Endodermal cell (in vitro differentiated cells): ENCODE results near the gene SDK1. TPM values are rescaled to one million over a fixed set of nuclear protein-coding genes. Genes with fewer than 3 reads are reported as not detected.

Source experiments
- DNase-seq: peaks from one replicate; pipeline ENCODE4 v3.0.0-alpha.2; 2017
- H3K27ac ChIP-seq: 2 replicates; pipeline ENCODE4 v1.5.1; 2013; ENCODE audit warnings: mild to moderate bottlenecking, low read depth, low read length, moderate library complexity
- H3K27me3 ChIP-seq: 2 replicates; pipeline ENCODE4 v1.6.1; 2013; ENCODE audit warnings: mild to moderate bottlenecking, low read length, moderate library complexity; ENCODE audit not compliant: insufficient read depth, control insufficient read depth, poor library complexity, severe bottlenecking
- H3K36me3 ChIP-seq: 2 replicates; pipeline ENCODE4 v1.7.0; 2013; ENCODE audit warnings: mild to moderate bottlenecking, low read length, moderate library complexity; ENCODE audit not compliant: control insufficient read depth, insufficient read depth
- H3K4me1 ChIP-seq: one replicate; pipeline ENCODE4 v1.7.0; 2013; ENCODE audit warnings: low read length; ENCODE audit not compliant: control insufficient read depth, insufficient read depth
- H3K4me3 ChIP-seq: 2 replicates; pipeline ENCODE4 v1.5.1; 2013; ENCODE audit warnings: mild to moderate bottlenecking, low read length, moderate library complexity
- H3K9ac ChIP-seq: 2 replicates; pipeline ENCODE4 v1.6.1; 2013; ENCODE audit warnings: mild to moderate bottlenecking, low read length, moderate library complexity; ENCODE audit not compliant: poor library complexity, severe bottlenecking; ENCODE audit errors: extremely low read depth
- H3K9me3 ChIP-seq: 2 replicates; pipeline ENCODE4 v1.6.1; 2013; ENCODE audit warnings: mild to moderate bottlenecking, low read length, moderate library complexity; ENCODE audit not compliant: control insufficient read depth
- H3K27ac Mint-ChIP-seq: 2 replicates; pipeline ENCODE4 v1.8.0; 2020; ENCODE audit warnings: mixed read lengths
- H3K27me3 Mint-ChIP-seq: 2 replicates; pipeline ENCODE4 v1.8.0; 2021; ENCODE audit warnings: mild to moderate bottlenecking, mixed read lengths; ENCODE audit not compliant: insufficient read depth
- H3K36me3 Mint-ChIP-seq: 2 replicates; pipeline ENCODE4 v1.8.0; 2020; ENCODE audit warnings: low read depth, mixed read lengths
- H3K4me1 Mint-ChIP-seq: 2 replicates; pipeline ENCODE4 v1.8.0; 2020; ENCODE audit warnings: mixed read lengths
- H3K4me3 Mint-ChIP-seq: 2 replicates; pipeline ENCODE4 v1.8.0; 2020; ENCODE audit warnings: mild to moderate bottlenecking, moderate library complexity, mixed read lengths
- H3K9me3 Mint-ChIP-seq: 2 replicates; pipeline ENCODE4 v1.8.0; 2020; ENCODE audit warnings: mild to moderate bottlenecking, mixed read lengths
- CTCF ChIP-seq: fragments of 200-600 bp; sonication (generic); conservative IDR thresholded peaks from 2 replicates; pipeline ENCODE4 v1.5.0; 2021; ENCODE audit warnings: antibody characterized with exemption, mild to moderate bottlenecking
- WGBS, 2 experiments: methylation state at CpG; one replicate each; pipeline versions ENCODE4 v1.1.5 to v1.1.7; 2013; ENCODE audit warnings: missing lambda C conversion rate in 2 of 2, mixed read lengths in 1 of 2; ENCODE audit not compliant: insufficient coverage in 1 of 2, insufficient read length in 1 of 2; 5-methylcytosine and 5-hydroxymethylcytosine counted together
- total RNA-seq, 2 donors: library from RNA; stranded (reverse); fragmentation: NEBNext Ultra II Directional in 1 of 2; extraction: Animal tissue kit (Norgen Biotek cat#: 25700) in 1 of 2; gene quantifications; 2 replicates in 1 of 2; 3 replicates in 1 of 2; pipeline ENCODE4 v1.2.1, GENCODE V29; 2021

SDK1 gene
- total RNA-seq, 2 donors from 2014 or later, result 22.7 to 23.1 TPM

DNA sequence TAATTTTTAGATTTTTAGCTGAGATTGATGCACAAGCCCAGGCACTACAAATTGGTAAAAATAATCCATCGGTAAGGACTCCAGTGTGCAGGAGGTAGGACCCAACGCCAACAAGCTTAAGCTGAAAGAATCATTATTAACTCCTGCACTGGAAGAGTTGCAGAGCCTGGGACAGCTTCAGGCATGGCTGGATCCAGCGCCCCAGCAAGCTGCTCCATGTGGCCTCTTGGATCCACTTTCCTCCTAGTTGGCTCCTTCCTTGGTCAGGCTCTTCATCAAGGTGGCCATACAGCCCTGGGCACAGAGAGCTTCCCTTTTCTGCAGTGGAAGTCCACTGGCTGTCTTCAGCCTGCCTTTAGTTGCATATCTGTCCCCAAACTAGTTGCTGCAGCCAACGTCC, 883.6 kb downstream of the SDK1 start:
- H3K27me3 ChIP-seq, result no peaks in the 10 kb centered on the region
- no peaks in the 10 kb centered on the region for H3K4me1 ChIP-seq
- Mint-ChIP-seq H3K4me3 (no peak overlapping the region), H3K9me3 (peaks cover 12% of the 10 kb centered on the region), H3K27ac (no peak overlapping the region), H3K4me1 (no peaks in the 10 kb centered on the region), H3K36me3 (peaks cover 16% of the 10 kb centered on the region), H3K27me3 (no peaks in the 10 kb centered on the region)
- 89 to 91% methylated on average over 3 to 4 of the region's 4 CpGs for WGBS, 2 experiments
- TF ChIP-seq CTCF, result no peak
- no peak for DNase-seq
- H3K9ac ChIP-seq, result no peak overlapping the region
- H3K4me3 ChIP-seq, result no peak overlapping the region
- no peak overlapping the region for H3K27ac ChIP-seq
- no peaks in the 10 kb centered on the region for H3K9me3 ChIP-seq
- no peaks in the 10 kb centered on the region for H3K36me3 ChIP-seq

DNA sequence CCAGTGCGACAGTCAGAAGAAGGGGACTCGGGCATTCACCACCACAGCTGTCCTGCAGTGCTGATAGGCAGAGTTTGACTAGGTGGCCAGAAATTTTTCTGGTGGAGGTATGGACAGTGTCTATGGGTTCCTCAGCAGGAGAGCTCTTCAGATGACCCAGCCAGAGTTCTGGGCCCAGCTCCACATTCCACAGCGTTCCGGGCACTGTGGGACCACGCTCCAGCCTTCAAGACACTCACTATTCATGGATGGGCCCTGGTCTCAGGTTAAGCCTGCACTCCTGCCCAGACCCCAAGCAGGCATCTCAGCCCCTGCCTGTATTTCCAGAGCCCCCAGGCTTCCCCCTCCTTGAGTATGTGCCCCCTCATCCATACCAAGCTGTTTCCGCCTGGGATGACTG, 884.1 kb downstream of the SDK1 start:
- H3K9me3 ChIP-seq, result no peaks in the 10 kb centered on the region
- no peak overlapping the region for H3K4me3 ChIP-seq
- no peak for TF ChIP-seq CTCF
- WGBS, 2 experiments, result 89 to 96% methylated on average over 4 to 6 of the region's 6 CpGs
- H3K9ac ChIP-seq, result no peak overlapping the region
- peaks cover 12% of the 10 kb centered on the region for H3K9me3 Mint-ChIP-seq
- no peak overlapping the region for H3K4me3 Mint-ChIP-seq
- no peaks in the 10 kb centered on the region for H3K27me3 Mint-ChIP-seq
- no peaks in the 10 kb centered on the region for H3K36me3 ChIP-seq
- H3K36me3 Mint-ChIP-seq, result peaks cover 16% of the 10 kb centered on the region
- no peaks in the 10 kb centered on the region for H3K27me3 ChIP-seq
- DNase-seq, result no peak
- no peaks in the 10 kb centered on the region for H3K4me1 ChIP-seq
- no peaks in the 10 kb centered on the region for H3K4me1 Mint-ChIP-seq
- no peak overlapping the region for H3K27ac Mint-ChIP-seq
- H3K27ac ChIP-seq, result no peak overlapping the region

DNA sequence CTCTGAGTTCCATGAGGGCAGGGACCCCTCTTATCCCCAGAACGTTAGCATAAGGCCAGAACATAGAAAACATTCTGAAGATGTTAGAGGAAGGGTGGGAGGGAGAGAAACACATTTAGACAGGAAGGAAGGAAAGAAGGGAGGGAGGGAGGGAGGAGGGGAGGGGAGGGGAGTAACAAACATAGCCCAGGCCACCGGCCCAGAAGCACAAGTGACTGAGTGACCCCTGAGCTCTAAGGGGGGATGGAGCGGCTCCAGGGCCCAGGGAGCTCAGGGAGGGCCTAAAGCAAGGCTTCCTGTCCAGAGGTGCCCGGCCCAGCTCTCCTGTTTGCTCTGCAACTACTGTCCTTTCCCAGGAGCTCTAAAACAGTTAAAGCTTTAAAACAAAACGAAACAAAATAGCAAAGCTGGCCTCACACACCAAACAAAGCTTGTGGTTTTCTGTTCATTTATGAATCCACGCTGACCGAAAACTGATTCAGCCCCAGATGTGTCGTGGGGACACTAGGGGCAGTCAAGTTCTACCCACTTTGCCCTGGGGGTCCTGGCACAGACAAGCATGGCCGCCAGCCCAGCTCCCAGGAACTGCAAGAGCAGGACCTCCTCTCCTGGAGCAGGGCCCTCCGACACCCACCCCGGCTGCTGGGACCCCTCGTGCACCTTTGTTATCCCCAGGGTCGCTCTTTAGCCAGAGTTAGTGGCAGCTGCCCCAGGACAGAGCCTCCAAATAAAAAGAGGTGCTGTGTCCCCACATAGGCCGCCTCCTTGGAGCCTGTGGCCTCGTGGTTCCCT, 884.9 kb downstream of the SDK1 start:
- no peak overlapping the region for H3K4me3 ChIP-seq
- 90 to 96% methylated on average over 11 to 15 of the region's 15 CpGs for WGBS, 2 experiments
- DNase-seq, result no peak
- H3K27ac ChIP-seq, result no peak overlapping the region
- H3K9me3 ChIP-seq, result no peaks in the 10 kb centered on the region
- Mint-ChIP-seq H3K4me1 (peaks cover 3% of the 10 kb centered on the region), H3K27me3 (no peaks in the 10 kb centered on the region), H3K36me3 (peaks cover 12% of the 10 kb centered on the region), H3K27ac (no peak overlapping the region), H3K9me3 (peaks cover 10% of the 10 kb centered on the region), H3K4me3 (no peak overlapping the region)
- H3K9ac ChIP-seq, result no peak overlapping the region
- H3K27me3 ChIP-seq, result no peaks in the 10 kb centered on the region
- no peaks in the 10 kb centered on the region for H3K4me1 ChIP-seq
- no peak for TF ChIP-seq CTCF
- H3K36me3 ChIP-seq, result no peaks in the 10 kb centered on the region
